ENCODE results near the gene SHC1.
A peak's percentile ranks its signal among the peaks of the same experiment; 100 is the strongest.

Gene SHC1

GRCh38 chr1:154969860-154970452 lies 591 bp downstream of the SHC1 start:
- ATAC-seq (ENCODE audit: low read depth) (no peak), DNase-seq (ENCODE audit: low spot score) (no peak)
- peaks cover 45% of the 10 kb centered on the region for H3K36me3 ChIP-seq (ENCODE audit: low read depth)
- no peaks in the 10 kb centered on the region for H3K27me3 ChIP-seq (ENCODE audit: insufficient read depth, poor library complexity, severe bottlenecking)
- peak overlapping the region; percentile 99 for H3K27ac ChIP-seq (ENCODE audit: poor library complexity, severe bottlenecking)
- peak overlapping the region; percentile 57 for H3K4me3 ChIP-seq (ENCODE audit: severe bottlenecking)
- H3K4me1 ChIP-seq (ENCODE audit: insufficient read depth, poor library complexity, severe bottlenecking), result peaks cover 33% of the 10 kb centered on the region
- no peaks in the 10 kb centered on the region for H3K9me3 ChIP-seq (ENCODE audit: severe bottlenecking)
- TF ChIP-seq, protein P1, sequence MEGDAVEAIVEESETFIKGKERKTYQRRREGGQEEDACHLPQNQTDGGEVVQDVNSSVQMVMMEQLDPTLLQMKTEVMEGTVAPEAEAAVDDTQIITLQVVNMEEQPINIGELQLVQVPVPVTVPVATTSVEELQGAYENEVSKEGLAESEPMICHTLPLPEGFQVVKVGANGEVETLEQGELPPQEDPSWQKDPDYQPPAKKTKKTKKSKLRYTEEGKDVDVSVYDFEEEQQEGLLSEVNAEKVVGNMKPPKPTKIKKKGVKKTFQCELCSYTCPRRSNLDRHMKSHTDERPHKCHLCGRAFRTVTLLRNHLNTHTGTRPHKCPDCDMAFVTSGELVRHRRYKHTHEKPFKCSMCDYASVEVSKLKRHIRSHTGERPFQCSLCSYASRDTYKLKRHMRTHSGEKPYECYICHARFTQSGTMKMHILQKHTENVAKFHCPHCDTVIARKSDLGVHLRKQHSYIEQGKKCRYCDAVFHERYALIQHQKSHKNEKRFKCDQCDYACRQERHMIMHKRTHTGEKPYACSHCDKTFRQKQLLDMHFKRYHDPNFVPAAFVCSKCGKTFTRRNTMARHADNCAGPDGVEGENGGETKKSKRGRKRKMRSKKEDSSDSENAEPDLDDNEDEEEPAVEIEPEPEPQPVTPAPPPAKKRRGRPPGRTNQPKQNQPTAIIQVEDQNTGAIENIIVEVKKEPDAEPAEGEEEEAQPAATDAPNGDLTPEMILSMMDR (IDR thresholded peaks at IDR 0.05; ENCODE audit: poor library complexity, severe bottlenecking), result no peak

DNA sequence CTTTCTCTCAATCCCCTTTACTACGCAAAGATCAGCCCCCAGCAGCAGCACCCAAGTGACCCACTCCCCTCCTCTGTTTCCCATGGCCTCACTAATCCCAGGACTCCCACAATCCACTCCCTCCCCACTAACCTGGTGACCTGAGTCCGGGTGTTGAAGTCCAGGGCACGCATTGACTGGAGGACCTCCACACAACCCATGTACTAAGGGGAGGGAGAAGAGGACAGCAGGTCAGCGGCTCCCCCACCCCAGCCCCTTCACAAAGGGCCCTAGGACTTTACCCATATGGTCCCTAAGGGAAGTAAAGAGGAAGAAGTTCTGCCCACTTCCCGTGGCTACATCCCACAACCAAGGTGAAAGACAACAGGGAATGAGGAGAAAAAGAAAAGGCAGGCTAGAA lies 1.3 kb downstream of the SHC1 start:
- H3K27ac ChIP-seq (ENCODE audit: poor library complexity, severe bottlenecking), result peak overlapping the region; percentile 99
- TF ChIP-seq, protein P1 (IDR thresholded peaks at IDR 0.05; ENCODE audit: poor library complexity, severe bottlenecking), result no peak
- H3K36me3 ChIP-seq (ENCODE audit: low read depth), result peaks cover 52% of the 10 kb centered on the region
- DNase-seq (ENCODE audit: low spot score) (no peak), ATAC-seq (ENCODE audit: low read depth) (no peak)
- peaks cover 33% of the 10 kb centered on the region for H3K4me1 ChIP-seq (ENCODE audit: insufficient read depth, poor library complexity, severe bottlenecking)
- peak overlapping the region; percentile 57 for H3K4me3 ChIP-seq (ENCODE audit: severe bottlenecking)
- H3K9me3 ChIP-seq (ENCODE audit: severe bottlenecking), result no peaks in the 10 kb centered on the region
- no peaks in the 10 kb centered on the region for H3K27me3 ChIP-seq (ENCODE audit: insufficient read depth, poor library complexity, severe bottlenecking)

DNA sequence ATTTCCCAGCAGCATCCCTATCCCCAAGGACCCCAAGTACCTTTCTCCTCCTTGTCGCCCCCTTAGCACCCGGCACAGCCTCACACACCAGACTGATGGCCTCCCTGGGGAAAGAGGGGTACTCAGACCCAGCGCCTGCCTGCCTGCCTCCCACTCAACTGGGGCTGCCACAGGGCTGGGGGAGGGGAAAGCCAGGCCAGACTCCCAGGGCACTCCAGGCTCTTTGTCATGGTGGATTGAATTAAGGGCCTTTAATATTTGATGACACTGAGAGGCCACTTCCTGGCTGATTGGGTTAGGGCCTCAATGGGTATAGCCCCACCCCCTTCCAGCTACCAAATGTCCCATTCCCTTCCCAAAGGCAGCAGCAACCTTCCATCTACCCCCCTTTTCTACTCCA lies 1.8 kb downstream of the SHC1 start:
- Histone ChIP-seq H3K4me3 (ENCODE audit: severe bottlenecking) (peak overlapping the region; percentile 57), H3K36me3 (ENCODE audit: low read depth) (peaks cover 57% of the 10 kb centered on the region), H3K4me1 (ENCODE audit: insufficient read depth, poor library complexity, severe bottlenecking) (peaks cover 33% of the 10 kb centered on the region), H3K27ac (ENCODE audit: poor library complexity, severe bottlenecking) (peak overlapping the region; percentile 99), H3K27me3 (ENCODE audit: insufficient read depth, poor library complexity, severe bottlenecking) (no peaks in the 10 kb centered on the region), H3K9me3 (ENCODE audit: severe bottlenecking) (no peaks in the 10 kb centered on the region)
- DNase-seq (ENCODE audit: low spot score), result no peak
- no peak for ATAC-seq (ENCODE audit: low read depth)
- TF ChIP-seq, protein P1 (IDR thresholded peaks at IDR 0.05; ENCODE audit: poor library complexity, severe bottlenecking), result no peak

- ATAC-seq (ENCODE audit: low read depth) (no peak), DNase-seq (ENCODE audit: low spot score) (no peak)
- TF ChIP-seq, protein P1 (IDR thresholded peaks at IDR 0.05; ENCODE audit: poor library complexity, severe bottlenecking), result no peak
- Histone ChIP-seq H3K36me3 (ENCODE audit: low read depth) (peaks cover 70% of the 10 kb centered on the region), H3K4me3 (ENCODE audit: severe bottlenecking) (no peak overlapping the region), H3K27ac (ENCODE audit: poor library complexity, severe bottlenecking) (peak overlapping the region; percentile 99), H3K4me1 (ENCODE audit: insufficient read depth, poor library complexity, severe bottlenecking) (peaks cover 32% of the 10 kb centered on the region), H3K9me3 (ENCODE audit: severe bottlenecking) (no peaks in the 10 kb centered on the region), H3K27me3 (ENCODE audit: insufficient read depth, poor library complexity, severe bottlenecking) (no peaks in the 10 kb centered on the region)
Measured at GRCh38 chr1:154967331-154967950, 3.1 kb downstream of the SHC1 start.

GRCh38 chr1:154966111-154966510 lies 4.4 kb downstream of the SHC1 start:
- no peaks in the 10 kb centered on the region for H3K27me3 ChIP-seq (ENCODE audit: insufficient read depth, poor library complexity, severe bottlenecking)
- ATAC-seq (ENCODE audit: low read depth) (no peak), DNase-seq (ENCODE audit: low spot score) (no peak)
- TF ChIP-seq, protein P1 (IDR thresholded peaks at IDR 0.05; ENCODE audit: poor library complexity, severe bottlenecking), result no peak
- H3K27ac ChIP-seq (ENCODE audit: poor library complexity, severe bottlenecking), result peak overlapping the region; percentile 99
- H3K4me3 ChIP-seq (ENCODE audit: severe bottlenecking), result no peak overlapping the region
- no peaks in the 10 kb centered on the region for H3K9me3 ChIP-seq (ENCODE audit: severe bottlenecking)
- peaks cover 73% of the 10 kb centered on the region for H3K36me3 ChIP-seq (ENCODE audit: low read depth)
- peaks cover 23% of the 10 kb centered on the region for H3K4me1 ChIP-seq (ENCODE audit: insufficient read depth, poor library complexity, severe bottlenecking)

Data from RWPE2 (cell line).